Activated T-cell treated with anti-CD3 and anti-CD28 coated beads for 4 hours (primary cell): ENCODE measurements around the gene CAMK2B.

Experiments used
- DNase-seq: peaks from one replicate; pipeline ENCODE4 v3.0.0-alpha.2; 2020

CAMK2B gene

DNA sequence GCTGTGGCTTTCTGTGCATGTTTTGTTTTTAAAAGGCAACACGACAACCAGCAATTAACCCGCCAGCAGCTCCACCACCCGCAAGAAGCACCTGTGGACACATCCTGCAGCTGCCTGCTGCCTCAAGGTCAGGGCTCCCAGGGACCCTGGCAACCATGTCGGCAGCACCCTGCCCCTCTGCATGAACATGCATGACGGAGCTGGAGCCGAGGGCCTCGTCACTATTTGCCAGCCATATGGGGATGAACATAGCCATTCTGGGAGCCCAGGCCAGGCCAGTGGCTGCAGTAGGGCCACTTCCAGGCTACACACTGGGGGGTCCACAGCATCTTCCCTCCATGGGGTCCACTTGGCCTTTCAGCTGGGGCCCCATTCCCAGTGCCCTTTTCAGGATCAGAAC, 52.9 kb downstream of the CAMK2B start:
- DNase-seq = no peak

DNA sequence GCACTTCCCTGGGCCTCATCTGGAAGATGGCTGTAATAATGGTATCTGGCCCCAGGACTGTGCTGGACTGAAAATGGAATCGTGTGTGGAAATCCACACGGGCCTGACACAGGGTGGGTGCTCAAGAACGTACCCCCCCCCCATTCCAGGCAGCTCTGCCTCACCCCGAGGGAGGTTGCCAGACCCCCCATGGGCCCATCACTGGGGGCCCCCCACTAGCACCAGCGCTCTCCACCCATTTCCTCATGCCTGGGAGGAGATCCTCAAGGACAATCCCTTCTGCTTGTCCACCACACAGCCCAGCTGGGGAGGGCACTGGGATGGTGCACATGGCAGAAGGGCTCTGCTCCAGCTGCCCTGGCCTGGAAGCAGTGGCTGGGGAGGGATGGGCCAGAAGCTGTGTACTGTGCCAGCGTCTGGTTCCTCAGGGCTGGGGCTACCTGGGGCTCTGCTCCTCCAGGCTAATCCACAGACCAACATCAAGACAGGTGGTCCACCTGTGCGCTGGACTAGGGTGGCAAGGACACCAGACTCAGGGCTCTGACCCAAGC, 55.4 kb downstream of the CAMK2B start:
- DNase-seq = no peak

DNA sequence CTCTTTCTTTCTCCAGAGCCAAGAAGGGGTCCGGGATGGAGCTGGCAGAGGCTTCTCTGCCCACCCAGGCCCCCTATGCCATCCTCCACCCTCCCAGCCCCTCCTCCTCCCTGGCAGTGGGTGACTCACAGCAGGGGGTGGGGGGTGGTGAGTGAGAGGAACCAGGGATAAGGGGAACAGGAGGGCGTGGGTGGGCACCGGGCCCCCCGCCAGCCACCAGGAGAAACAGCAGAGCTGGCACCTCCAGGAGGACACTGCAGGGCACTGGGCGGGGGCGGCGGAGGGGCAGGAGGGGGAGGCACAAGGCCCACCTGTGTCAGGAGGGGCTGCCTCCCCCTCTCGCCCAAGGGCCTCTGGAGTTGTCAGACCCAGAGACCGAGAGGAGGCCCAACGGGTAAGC, 56.0 kb downstream of the CAMK2B start:
- no peak for DNase-seq

DNA sequence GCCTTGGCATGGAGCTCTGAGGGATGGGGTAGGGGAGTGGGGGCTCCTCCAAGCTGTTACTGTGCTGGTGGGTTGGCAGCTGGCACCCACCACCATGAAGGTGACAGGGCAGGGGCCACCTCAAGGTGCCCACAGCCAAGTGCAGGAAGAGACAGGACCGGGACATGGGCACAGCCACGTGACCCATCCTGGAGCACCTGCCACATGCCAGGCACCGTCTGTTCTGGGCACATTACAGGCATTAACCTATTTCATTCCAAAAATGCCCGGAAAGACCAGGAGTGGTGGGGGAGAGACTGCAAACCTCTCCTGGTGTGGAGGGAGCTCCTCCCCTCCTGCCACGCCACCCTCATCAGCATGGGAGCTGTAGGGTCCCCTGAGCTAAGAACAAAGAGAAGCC, 56.7 kb downstream of the CAMK2B start:
- DNase-seq = no peak

DNA sequence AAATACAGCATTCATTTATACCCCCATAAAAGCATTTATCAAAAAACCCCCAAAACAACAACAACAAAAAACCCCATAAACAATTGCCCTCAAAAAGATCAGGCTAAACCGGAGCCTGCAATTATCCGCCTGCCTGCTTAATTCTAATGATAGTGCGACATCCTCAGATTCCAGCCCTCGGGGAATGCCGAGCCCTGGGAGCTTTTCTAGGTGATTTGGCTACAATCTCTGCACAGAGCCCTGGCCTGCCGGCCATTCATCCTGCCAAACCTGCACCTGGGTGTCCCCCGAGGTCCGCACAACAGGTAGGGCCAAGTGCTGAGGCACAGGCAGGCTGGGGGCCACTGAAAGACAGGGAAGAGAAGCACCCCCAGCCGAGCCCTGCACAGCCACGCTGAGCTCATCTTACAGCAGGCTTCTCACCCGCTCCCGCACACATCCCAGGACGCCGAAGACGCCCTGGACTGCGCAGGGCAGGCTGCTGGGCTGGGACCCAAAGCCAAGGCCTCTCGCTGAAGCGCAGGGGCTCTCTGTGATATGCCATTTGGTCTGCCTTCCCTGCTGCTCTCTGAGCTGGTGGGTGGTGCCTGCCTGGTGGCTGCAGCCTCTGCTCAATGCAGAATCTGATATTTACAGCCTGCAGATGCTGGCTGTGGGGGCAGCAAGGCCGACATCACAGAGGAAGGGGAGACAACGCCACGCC, 57.5 kb downstream of the CAMK2B start:
- no peak for DNase-seq

DNA sequence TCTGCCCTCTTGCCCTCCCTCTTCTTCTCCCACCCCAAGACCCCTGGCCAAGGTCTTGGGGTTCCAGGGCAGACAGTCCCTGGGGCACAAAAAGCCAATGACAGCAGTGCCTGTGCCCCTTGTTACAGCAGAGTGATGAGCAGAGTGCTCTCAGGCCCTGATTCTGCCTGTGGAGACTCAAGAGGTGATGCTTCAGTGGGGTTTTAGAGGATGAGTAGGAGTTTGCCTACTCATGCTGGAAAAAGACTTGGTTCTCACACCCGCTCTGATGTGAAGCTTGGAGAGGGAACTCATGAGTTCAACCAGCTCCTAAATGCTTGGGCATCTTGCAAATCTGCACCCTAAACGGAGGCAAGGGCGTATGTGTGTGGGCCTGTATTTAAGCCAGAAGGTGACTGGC, 58.2 kb downstream of the CAMK2B start:
- no peak for DNase-seq

DNA sequence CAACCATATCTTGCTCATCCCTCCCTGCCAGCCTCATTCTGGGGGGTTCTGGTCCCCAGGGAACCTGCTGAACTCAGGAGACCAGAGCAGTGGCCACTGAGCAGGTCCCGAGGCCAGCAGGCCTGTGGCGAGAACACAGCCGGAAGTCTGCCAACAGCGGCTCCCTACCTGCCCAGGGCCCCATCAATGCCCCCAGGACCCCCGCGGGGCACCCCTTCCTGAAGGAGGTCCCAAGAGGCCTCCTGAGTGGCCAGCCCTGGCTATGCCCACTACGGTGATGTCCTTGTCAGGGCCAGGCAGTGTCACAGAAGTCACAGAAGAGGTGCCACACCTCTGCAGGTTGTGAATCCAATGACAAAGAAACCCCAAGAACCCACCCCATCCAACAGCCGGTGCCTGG, 58.9 kb downstream of the CAMK2B start:
- no peak for DNase-seq

DNA sequence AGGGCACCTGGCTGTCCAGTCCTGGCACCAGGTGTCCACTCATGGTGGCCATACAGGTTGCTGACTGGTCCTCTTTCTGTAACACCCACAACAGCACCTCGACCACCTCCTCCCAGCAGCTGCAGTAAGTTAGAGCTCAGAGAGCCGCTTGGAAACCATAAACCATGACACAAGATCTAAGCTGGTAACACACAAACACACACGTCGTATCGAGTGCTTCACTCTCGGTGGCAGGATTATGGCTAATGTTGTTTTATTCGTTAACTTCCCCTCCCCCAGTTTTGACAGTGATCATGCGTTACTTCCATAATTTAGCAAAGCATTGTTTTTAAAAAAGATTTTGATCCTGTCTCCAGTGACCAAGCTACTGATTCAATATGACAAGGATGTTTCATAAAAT, 59.7 kb downstream of the CAMK2B start:
- no peak for DNase-seq

DNA sequence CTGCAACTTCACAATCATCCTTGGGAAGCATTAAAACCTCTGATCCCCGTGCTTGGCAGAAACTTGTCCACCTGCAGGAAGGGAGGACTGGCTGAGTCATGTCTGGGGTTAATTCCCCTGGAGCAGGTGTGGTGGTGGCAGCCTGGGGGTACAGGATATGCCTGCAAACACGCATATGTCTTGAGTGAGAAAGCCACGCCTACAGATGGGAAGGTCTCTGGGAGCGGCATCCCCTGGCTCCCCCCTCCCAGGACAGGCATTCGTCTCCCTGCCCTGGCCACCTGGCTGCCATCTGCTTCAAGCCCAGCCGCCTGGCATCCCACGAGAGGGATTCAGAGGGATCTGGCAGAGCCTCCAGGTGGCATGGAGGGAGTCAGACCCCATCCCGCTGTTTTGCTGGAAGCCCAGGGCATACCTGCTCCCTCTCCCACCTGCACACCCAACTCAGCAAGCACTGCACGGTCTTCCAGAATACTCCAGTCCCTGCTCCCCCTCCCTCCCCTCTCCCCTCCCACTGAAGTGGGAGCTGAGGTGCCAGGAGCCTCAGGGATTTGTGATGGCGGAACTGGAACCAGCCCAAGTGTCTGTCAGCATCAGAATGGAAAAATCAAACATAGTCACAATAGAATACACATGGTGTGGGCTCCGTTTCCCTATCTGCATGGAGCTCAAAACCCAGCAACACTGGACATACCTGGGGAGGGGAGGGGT, 61.0 kb downstream of the CAMK2B start:
- no peak for DNase-seq

DNA sequence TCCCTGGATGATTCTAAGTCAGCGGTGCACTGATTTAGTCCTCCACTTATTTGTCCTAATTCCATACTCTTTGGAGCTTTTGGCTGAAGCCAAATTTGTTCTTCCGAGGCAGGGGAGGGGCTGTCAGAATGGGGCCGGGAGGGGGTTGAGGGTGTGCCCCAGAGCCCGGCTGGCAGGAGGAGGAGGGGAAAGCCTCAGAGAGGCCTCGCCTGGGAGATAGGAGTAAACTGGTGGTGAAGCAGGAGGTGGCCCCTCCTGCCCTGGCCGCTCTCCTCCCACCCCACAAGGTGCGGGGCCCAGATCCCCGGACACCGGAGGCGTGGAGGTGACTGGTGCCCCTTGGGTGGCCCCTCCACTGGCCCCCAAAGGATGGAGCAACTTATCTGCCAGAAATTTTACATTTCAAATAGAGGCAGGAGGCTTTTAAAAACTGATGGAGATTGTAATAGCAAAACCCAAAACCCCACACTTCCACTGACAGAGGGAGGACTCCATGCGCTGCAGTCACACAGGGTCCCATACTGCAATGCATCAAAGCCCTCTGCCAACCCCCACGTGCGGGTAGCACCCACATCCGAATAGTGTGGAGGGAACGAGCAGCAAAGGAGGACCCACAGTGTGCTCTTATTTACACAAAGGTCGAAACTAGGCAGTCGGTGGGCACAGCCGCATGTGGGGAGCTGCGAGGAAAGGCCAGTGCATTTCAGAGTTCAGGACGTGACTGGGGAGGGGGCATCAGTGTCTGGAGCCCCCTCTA, 61.9 kb downstream of the CAMK2B start:
- DNase-seq = no peak

DNA sequence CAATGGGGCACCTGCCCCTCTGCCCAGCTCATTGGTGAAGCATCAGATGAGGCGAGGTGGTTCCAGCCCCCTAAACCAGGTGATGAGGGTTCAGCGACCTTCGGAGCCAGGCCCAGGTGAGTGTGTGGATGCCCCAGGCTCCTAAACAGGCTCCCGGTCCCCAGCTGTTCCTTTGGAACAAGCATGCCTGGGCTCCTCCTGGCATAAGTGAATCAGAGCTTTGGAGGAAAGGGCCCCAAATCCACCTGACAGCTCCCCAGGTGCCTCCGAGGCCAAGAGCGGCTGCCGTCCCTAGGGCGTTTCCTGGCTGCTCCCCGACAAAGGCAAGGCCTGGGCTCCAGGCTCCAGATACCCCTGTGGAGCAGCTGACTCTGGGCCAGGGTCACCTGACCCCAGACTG, 63.4 kb downstream of the CAMK2B start:
- DNase-seq = no peak

DNA sequence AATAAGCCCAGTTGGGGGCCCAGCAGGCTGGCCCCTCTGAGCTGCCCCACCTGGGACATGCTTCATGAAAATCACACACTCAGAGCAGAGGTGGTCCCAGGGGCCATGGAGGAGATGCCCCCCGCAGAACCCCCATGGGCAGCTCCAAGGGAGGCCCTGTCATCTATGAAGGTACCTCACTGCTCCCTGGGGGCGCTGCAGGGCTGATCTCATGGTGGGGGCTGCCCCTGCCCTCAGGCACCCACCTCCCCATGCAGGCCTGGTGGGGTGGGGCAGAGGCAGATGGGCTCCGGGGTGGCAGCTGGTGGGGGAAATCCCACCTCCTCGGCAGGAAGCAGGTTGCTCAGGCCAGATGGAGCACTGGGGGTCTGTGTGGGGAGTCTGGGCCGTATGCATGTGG, 64.2 kb downstream of the CAMK2B start:
- DNase-seq = no peak

DNA sequence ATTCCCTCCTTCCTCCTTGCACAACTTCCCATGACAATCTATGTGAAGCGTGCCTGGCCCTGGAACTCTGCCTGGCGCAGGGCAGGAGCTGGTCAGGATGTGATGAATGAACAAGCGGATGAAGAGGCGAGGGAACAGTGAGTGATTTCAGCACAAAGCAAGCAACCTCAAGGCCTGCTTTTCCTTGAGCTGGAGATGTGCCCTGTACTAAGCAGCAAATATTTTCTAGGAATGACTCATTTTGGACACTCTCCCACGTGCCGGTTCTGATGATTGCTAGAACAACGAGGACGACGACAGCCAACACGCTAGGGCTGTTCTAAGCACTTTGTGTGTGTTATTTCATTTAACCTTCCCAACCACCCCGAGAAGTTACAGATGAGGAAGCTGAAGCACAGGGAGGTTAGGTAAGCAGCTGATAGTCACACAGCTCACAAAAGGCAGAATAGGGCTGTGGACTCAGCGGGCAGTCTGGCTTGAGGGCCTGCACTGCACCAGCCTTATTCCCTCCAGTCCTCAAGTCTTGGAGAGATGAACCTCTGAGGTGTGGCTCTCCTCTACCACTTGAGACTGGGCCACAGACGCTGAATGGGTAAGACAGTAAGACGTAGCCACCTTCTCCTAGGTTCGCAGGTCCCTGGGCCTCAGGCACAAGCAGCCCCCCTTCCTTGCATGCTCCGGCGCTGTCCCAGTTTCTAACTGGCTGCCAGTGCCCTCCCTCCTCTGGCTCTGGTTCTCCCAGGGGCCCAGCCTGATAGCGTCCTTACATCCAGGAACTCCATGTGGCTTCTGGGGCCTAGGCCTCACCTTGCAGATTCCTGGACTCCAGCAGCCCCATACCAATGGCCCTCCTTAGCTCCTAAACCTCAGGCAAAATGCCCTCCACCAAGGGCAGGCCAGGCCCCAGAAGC, 65.6 kb downstream of the CAMK2B start:
- DNase-seq = no peak

DNA sequence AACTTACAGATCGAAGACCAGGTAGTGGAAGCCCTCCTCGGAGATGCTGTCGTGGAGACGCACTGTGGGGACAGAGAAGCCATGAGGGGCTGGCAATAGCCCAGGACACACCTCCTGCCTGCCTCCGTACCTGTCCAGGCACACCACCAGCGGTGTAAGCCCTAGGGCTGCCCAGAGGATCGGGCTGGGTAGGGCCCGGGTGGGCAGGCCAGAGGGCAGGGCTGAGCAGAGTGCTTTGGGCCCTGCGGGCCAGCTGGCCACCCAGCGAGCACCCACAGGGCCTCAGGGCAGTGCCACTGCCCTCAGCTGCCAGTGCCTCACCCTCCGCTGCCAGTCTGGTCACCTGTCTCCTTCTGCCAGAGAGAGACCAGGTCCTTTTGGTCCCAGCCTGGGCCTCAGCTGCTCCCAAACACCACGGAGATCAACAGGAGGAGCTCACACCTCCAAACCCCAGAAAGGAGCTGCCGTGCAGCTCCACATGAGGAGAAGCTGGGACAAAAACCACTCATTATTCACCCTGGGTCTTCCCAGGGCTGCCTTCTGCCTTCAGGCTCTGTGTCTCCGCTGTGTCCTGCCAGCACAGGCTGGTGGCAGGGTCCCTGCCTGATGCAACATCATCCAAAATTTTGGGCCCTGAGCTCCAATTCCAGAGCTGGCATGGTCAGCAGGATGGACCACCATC, 66.4 kb downstream of the CAMK2B start:
- no peak for DNase-seq

DNA sequence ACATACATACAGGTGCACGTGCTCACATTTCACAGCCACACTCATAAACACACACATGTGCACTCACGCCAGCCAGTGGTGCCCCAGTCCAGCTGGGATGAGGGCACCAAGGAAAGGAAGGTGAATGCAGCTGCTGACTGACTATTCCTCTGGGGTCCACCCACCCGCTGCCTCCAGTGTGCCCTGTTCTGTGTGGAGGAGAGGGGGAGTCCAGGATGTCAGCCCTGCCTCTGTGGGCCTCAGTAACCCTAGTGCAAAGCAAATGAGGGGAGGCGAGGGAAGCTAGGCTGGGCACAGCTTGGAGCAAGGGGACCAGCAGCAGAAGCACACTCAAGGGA, 67.0 kb downstream of the CAMK2B start:
- no peak for DNase-seq

DNA sequence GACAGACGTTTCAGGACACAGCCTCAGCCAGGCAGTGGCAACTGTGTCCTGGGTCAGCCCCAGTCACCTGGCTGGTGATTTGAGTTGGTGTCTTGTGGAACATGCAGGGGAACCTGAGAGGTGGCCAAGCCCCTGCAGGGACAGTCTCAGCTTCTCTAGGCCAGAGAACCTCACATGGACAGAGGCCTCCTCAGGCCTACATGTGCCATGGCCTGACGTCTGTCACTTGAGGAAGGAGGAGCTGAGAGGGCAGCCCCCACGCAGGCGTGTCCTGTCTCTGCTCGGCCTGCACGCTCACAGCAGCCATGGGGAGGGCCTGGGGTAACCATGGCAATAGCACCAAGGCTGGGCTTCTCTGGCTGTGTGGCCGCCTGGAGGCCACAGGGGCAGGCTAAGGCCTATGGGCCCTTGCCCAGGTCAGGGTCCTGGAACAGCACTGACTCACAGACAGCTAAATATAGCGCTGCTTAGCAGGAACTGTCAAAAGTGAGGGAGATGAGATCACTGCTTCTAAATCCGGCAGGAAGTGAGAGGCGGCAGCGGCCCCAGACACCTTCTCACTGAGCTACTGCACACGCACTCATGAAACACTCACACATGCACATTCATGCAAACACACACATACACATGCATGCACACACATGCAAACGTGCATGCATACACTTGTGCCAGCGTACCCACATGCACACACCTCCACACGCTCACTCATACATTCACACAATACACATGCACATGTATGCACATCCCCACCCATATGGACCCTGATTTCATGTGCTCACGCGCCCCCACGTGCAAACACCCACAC, 67.6 kb downstream of the CAMK2B start:
- DNase-seq = peak; percentile 51

DNA sequence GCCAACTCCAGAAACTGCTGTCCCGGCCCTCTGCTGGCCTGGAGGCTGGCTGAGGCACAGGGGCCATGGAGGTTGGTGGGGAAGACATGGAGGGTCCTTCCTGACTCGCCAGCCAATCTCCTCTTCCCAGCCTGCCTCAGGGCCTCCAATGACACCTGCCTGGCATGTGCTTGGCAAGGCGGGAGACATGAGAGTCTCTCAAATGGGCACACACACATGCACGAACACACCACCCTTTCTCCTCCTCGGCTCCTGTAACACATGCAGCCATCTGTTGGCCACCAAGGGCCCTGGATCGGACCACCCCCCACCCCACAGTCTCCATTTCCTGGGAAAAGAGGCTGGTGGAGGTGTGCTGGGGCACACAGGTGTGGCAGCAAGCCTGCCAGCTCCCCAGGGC, 68.2 kb downstream of the CAMK2B start:
- no peak for DNase-seq

DNA sequence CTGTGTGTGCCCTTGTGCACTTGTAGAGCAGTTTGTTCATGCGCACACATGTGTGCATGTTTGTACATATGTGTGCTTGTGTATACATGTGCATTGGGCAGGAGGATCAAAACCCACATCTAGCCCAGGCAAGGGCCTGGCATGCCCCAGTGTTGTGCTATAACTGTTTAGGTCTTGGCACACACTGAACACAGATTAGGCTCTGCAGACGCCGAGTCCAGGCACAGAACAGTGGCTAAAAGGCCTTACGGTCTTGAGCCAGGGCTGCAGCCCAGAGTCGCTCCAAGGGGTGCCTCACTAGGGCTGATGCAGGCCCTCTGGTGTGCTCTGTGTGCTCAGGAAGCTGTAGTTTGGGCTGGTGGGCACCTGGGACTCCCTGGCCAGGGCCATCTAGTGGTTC, 68.9 kb downstream of the CAMK2B start:
- DNase-seq = no peak

DNA sequence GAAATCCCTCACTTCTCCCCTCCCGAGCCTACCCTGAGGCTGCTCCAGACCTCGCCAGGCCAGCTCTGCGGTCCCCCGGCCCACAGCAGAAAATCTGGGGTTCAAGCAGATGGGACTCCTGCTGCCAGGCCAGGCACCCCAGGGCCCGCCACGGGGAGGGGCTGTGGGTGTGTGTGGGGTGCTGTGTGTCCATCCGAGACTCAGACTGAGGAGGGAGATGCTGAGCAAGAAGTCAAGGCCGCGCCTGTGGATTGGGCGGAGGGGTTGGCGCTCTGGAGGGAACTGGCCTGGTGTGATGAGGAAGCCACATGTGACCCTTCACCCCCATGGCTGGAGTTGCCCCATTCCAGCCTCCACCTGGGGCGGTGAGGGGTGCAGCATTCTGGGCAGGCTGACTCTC, 73.5 kb downstream of the CAMK2B start:
- no peak for DNase-seq

DNA sequence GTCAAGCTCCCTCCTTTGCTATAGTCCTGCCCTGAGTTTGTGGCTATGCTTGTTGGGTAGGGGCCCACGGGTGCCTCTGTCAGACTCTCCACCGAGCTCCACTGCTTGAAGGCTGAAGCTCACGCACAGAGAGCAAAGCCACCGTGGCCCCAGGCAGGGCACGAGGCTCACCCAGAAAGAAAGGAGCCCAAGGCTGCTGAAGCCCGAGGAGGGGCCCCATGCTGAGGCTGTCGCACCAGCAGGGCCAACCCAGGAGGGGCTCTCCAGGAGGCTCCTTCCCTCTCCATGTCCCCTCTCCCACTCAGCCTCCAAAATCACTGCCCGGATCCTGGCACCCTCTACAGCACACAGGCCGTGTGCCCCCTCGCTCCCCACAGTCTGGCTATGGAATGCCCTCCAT, 74.1 kb downstream of the CAMK2B start:
- no peak for DNase-seq

DNA sequence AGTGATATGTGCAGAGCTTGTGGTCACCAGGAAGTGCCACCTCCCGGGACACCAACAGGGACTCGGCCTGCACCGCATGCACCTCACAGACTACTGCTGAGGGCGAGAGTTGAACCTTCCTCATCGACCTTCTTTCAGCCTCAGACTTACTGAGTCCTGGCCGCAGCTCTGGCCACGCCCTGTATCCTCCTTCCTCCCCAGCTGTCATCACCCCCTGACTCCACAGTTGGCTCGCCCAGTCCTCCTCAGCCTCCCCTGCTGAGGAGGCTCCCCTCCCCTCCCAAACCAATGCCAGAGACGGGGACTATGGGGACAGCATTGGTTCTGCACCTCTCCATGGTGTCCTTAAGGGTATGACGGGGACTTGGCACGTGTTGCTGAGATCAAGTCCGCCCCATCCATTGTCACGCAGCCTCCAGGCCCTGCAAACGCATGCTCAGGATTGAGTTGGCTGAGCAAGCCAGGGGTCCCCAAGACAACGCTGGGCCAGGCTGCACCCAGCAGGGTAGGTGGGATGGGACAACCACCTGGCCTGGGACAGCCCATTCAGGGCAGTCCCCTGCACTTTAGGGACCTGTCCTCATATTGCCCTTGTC, 75.7 kb downstream of the CAMK2B start:
- DNase-seq = no peak
